ENCODE results near the gene TMEM132D. TPM values are rescaled to one million over a fixed set of nuclear protein-coding genes. Genes with fewer than 3 reads are reported as not detected.

The TMEM132D gene
- total RNA-seq, 2 donors from 2014 or later, result not detected

GRCh38 chr12:129226851-129227250 lies 677.0 kb downstream of the TMEM132D start:
- H3K9me3 ChIP-seq, result no peaks in the 10 kb centered on the region
- no peak for DNase-seq (ENCODE audit: low spot score)
- H3K4me3 ChIP-seq, result no peak overlapping the region
- no peak for ATAC-seq (ENCODE audit: insufficient number of reproducible peaks, low FRiP score, low read depth)
- H3K4me1 ChIP-seq (ENCODE audit: control insufficient read depth in 1 of 2, low read depth in 2 of 2), result no peaks in the 10 kb centered on the region
- TF ChIP-seq CTCF (IDR thresholded peaks at IDR 0.05), result no peak
- no peak overlapping the region for H3K27ac ChIP-seq
- H3K27me3 ChIP-seq (replicated peaks; ENCODE audit: insufficient read depth), result no peaks in the 10 kb centered on the region
- H3K36me3 ChIP-seq, result no peaks in the 10 kb centered on the region

GRCh38 chr12:129226005-129226404 lies 677.8 kb downstream of the TMEM132D start:
- Histone ChIP-seq H3K27me3 (replicated peaks; ENCODE audit: insufficient read depth) (no peaks in the 10 kb centered on the region), H3K36me3 (no peaks in the 10 kb centered on the region), H3K9me3 (no peaks in the 10 kb centered on the region), H3K27ac (no peak overlapping the region), H3K4me3 (no peak overlapping the region), H3K4me1 (ENCODE audit: control insufficient read depth in 1 of 2, low read depth in 2 of 2) (no peaks in the 10 kb centered on the region)
- DNase-seq (ENCODE audit: low spot score), result no peak
- no peak for ATAC-seq (ENCODE audit: insufficient number of reproducible peaks, low FRiP score, low read depth)
- no peak for TF ChIP-seq CTCF (IDR thresholded peaks at IDR 0.05)

GRCh38 chr12:129215556-129215955 lies 688.3 kb downstream of the TMEM132D start:
- DNase-seq (ENCODE audit: low spot score) (no peak), ATAC-seq (ENCODE audit: insufficient number of reproducible peaks, low FRiP score, low read depth) (no peak)
- Histone ChIP-seq H3K27ac (no peak overlapping the region), H3K4me1 (ENCODE audit: control insufficient read depth in 1 of 2, low read depth in 2 of 2) (no peaks in the 10 kb centered on the region), H3K9me3 (no peaks in the 10 kb centered on the region), H3K36me3 (no peaks in the 10 kb centered on the region), H3K4me3 (no peak overlapping the region), H3K27me3 (replicated peaks; ENCODE audit: insufficient read depth) (no peaks in the 10 kb centered on the region)
- no peak for TF ChIP-seq CTCF (IDR thresholded peaks at IDR 0.05)

GRCh38 chr12:129213551-129213950 lies 690.3 kb downstream of the TMEM132D start:
- no peak for ATAC-seq (ENCODE audit: insufficient number of reproducible peaks, low FRiP score, low read depth)
- no peak for DNase-seq (ENCODE audit: low spot score)
- Histone ChIP-seq H3K27ac (no peak overlapping the region), H3K36me3 (no peaks in the 10 kb centered on the region), H3K4me1 (ENCODE audit: control insufficient read depth in 1 of 2, low read depth in 2 of 2) (no peaks in the 10 kb centered on the region), H3K4me3 (no peak overlapping the region), H3K9me3 (no peaks in the 10 kb centered on the region), H3K27me3 (replicated peaks; ENCODE audit: insufficient read depth) (no peaks in the 10 kb centered on the region)
- TF ChIP-seq CTCF (IDR thresholded peaks at IDR 0.05), result no peak

GRCh38 chr12:129211862-129212630 lies 691.8 kb downstream of the TMEM132D start:
- Histone ChIP-seq H3K4me1 (ENCODE audit: control insufficient read depth in 1 of 2, low read depth in 2 of 2) (no peaks in the 10 kb centered on the region), H3K4me3 (no peak overlapping the region), H3K36me3 (no peaks in the 10 kb centered on the region), H3K9me3 (no peaks in the 10 kb centered on the region), H3K27ac (no peak overlapping the region), H3K27me3 (replicated peaks; ENCODE audit: insufficient read depth) (no peaks in the 10 kb centered on the region)
- no peak for TF ChIP-seq CTCF (IDR thresholded peaks at IDR 0.05)
- ATAC-seq (ENCODE audit: insufficient number of reproducible peaks, low FRiP score, low read depth), result no peak
- DNase-seq (ENCODE audit: low spot score), result no peak

Measured in thoracic aorta (tissue), 2 donors.